ENCODE data around the gene RHBDF1. TPM values are rescaled to one million over a fixed set of nuclear protein-coding genes. Genes with fewer than 3 reads are reported as not detected.

Gene RHBDF1
- total and polyA plus RNA-seq, 10 of the 15 experiments (the other 5 are each of a cell fraction or from before 2014, with no cell fraction given), result 0.04 to 0.85 (median 0.36) TPM; not detected in 3

DNA sequence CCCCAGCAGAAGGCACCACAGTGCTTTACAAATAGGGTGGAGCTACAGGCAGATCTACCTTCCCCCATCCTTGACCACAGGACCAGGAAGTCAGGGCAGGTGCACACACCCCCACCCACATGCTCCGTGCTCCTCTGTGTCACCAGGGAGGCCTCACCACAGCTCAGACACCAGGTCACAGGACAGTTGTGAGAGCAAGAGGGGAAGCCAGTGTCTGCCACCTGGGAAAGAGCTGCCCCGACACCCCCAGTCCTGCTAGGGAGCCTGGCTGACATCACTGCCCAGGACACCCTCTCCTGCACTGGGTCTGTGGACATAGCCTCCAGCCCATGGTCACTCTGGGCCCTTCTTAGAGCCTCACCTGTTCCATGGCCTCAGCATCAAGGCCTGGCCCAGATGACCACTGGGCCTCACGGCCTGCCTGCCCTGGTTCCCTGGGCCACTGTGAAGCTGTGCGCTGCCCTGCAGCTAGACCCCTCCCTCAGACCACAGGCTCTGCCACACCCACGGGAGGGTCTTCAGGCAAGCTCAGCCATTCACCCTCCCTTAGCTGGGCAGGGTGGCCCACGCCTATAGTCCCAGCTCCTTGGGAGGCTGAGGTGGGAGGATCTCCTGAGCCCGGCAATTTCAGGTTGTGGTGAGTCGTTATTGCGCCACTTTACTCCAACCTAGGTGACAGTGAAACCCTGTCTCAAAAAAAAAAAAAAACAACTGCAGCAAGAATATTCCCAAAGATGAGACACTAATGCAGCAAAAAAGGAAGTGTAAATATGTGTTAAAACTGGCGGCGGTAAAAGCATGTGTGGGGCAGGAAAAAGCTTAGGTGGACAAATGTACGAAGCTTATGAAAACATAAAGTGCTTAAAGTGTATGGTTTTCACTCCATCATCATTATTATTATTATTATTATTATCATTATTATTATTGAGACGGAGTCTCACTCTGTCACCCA is 33.2 kb downstream of the RHBDF1 start:
- Histone ChIP-seq H3K36me3 (ENCODE audit: control insufficient read depth in 2 of 2, insufficient read depth in 2 of 2, low read length in 1 of 2) (peaks cover 3 to 13% of the 10 kb centered on the region in 2 experiments; a peak in 3 of 4 replicates), H3K4me3 (no peak overlapping the region), H3K9ac (ENCODE audit: control insufficient read depth, insufficient read depth, low read length) (peak overlapping the region; percentile 13; the same call in 1 of the 2 replicates), H3K4me2 (ENCODE audit: control insufficient read depth, insufficient read depth) (peak overlapping the region; percentile 28; the same call in 1 of the 2 replicates), H3K27ac (ENCODE audit: control insufficient read depth, insufficient read depth) (peak overlapping the region; percentile 75), H3K79me2 (ENCODE audit: control insufficient read depth, insufficient read depth, low read length) (no peaks in the 10 kb centered on the region), H3K9me3 (replicated peaks; ENCODE audit: control insufficient read depth, insufficient read depth, low read length) (no peaks in the 10 kb centered on the region), H3K4me1 (ENCODE audit: control insufficient read depth, insufficient read depth, low read length) (peaks cover 34% of the 10 kb centered on the region), H2AFZ (ENCODE audit: control insufficient read depth, low read depth, low read length) (no peak overlapping the region), H4K20me1 (ENCODE audit: control insufficient read depth, insufficient read depth) (no peaks in the 10 kb centered on the region), H3K27me3 (replicated peaks in 1 of 2; ENCODE audit: control insufficient read depth in 2 of 2, insufficient read depth in 2 of 2, low read length in 1 of 2) (no peaks in the 10 kb centered on the region)
- intact Hi-C loops (cut with micrococcal nuclease; ENCODE audit: unreplicated experiment) (no loop called here), in situ Hi-C loops (cut with MboI) (no loop called here)
- whole genome bisulfite sequencing (ENCODE audit: insufficient coverage, insufficient replicate concordance, low lambda C conversion rate, missing lambda C conversion rate), result 14% methylated on average over 11 of the region's 13 CpGs
- peak; percentile 91 for ATAC-seq
- SMC1A ChIA-PET (ENCODE audit: uncharacterized antibody, unreplicated experiment), result interaction anchor here (1.1 to 2.7 kb wide), 3 partner anchors 14 to 38 kb away, joined by 3 to 10 read pairs (median 8); partner anchors contain the start of genes MPG, POLR3K and SNRNP25
- POLR2A ChIA-PET, result interaction anchor here (0.5 to 2.4 kb wide), 5 partner anchors 14 to 298 kb away, joined by 3 to 18 read pairs (median 4); partner anchors contain the start of genes POLR3K and SNRNP25
- FAIRE-seq, result peak; percentile 86
- CTCF ChIA-PET, result interaction anchor here (0.6 to 3.4 kb wide), 9 partner anchors 11 to 487 kb away, joined by 3 to 19 read pairs (median 4); partner anchors contain the start of genes POLR3K and SNRNP25
- RAD21 ChIA-PET (ENCODE audit: unreplicated experiment), result interaction anchor here (0.6 to 3.2 kb wide), 6 partner anchors 10 to 58 kb away, joined by 3 to 22 read pairs (median 4); partner anchors contain the start of genes POLR3K and SNRNP25
- no TSS peak for BruUV-seq (replicated peaks)
- DNase-seq (ENCODE audit: low read depth, low spot score), result peak; percentile 79
- TF ChIP-seq HDAC6 (IDR thresholded peaks at IDR 0.05; ENCODE audit: unreplicated experiment), result no peak
- TF ChIP-seq RBBP5 (conservative IDR thresholded peaks at IDR 0.05), result no peak
- no peak for TF ChIP-seq KDM1A (IDR thresholded peaks at IDR 0.05; ENCODE audit: borderline replicate concordance)
- TF ChIP-seq MXI1 (IDR thresholded peaks at IDR 0.05; ENCODE audit: low read depth, low read length), result peak; percentile 70
- peak; percentile 61 for TF ChIP-seq SMARCA5 (IDR thresholded peaks at IDR 0.05)
- no peak for TF ChIP-seq ASH2L (IDR thresholded peaks at IDR 0.05; ENCODE audit: borderline replicate concordance, low read depth)
- TF ChIP-seq, protein P1, sequence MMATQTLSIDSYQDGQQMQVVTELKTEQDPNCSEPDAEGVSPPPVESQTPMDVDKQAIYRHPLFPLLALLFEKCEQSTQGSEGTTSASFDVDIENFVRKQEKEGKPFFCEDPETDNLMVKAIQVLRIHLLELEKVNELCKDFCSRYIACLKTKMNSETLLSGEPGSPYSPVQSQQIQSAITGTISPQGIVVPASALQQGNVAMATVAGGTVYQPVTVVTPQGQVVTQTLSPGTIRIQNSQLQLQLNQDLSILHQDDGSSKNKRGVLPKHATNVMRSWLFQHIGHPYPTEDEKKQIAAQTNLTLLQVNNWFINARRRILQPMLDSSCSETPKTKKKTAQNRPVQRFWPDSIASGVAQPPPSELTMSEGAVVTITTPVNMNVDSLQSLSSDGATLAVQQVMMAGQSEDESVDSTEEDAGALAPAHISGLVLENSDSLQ (IDR thresholded peaks at IDR 0.05), result no peak
- peak; percentile 74 for TF ChIP-seq MEF2B (IDR thresholded peaks at IDR 0.05; ENCODE audit: partially characterized antibody, poor library complexity, severe bottlenecking)
- TF ChIP-seq BRCA1 (IDR thresholded peaks at IDR 0.05; ENCODE audit: low read depth, low read length), result no peak
- TF ChIP-seq RB1 (IDR thresholded peaks at IDR 0.05; ENCODE audit: borderline replicate concordance), result no peak
- no peak for TF ChIP-seq RCOR1 (conservative IDR thresholded peaks at IDR 0.05; ENCODE audit: low read depth, low read length)
- TF ChIP-seq CHD4 (IDR thresholded peaks at IDR 0.05), result no peak
- peak; percentile 82 for TF ChIP-seq ATF7 (IDR thresholded peaks at IDR 0.05; ENCODE audit: low read depth)
- 0 out of 2 replicates have a peak, but pooled peaks have one; percentile 34 for TF ChIP-seq MEF2A (IDR thresholded peaks at IDR 0.05; ENCODE audit: insufficient read depth, low read depth, low read length)
- peak; percentile 61 for TF ChIP-seq MTA2 (IDR thresholded peaks at IDR 0.05; ENCODE audit: low read depth)
- TF ChIP-seq, protein P2, sequence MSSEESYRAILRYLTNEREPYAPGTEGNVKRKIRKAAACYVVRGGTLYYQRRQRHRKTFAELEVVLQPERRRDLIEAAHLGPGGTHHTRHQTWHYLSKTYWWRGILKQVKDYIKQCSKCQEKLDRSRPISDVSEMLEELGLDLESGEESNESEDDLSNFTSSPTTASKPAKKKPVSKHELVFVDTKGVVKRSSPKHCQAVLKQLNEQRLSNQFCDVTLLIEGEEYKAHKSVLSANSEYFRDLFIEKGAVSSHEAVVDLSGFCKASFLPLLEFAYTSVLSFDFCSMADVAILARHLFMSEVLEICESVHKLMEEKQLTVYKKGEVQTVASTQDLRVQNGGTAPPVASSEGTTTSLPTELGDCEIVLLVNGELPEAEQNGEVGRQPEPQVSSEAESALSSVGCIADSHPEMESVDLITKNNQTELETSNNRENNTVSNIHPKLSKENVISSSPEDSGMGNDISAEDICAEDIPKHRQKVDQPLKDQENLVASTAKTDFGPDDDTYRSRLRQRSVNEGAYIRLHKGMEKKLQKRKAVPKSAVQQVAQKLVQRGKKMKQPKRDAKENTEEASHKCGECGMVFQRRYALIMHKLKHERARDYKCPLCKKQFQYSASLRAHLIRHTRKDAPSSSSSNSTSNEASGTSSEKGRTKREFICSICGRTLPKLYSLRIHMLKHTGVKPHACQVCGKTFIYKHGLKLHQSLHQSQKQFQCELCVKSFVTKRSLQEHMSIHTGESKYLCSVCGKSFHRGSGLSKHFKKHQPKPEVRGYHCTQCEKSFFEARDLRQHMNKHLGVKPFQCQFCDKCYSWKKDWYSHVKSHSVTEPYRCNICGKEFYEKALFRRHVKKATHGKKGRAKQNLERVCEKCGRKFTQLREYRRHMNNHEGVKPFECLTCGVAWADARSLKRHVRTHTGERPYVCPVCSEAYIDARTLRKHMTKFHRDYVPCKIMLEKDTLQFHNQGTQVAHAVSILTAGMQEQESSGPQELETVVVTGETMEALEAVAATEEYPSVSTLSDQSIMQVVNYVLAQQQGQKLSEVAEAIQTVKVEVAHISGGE (CRISPR knock-in tag; IDR thresholded peaks at IDR 0.05), result no peak
- no peak for TF ChIP-seq GABPA (IDR thresholded peaks at IDR 0.05; ENCODE audit: low read depth)
